ENCODE results near the gene ARID1B.

- TF ChIP-seq CTCF (IDR thresholded peaks at IDR 0.05) (no peak), POLR2A (IDR thresholded peaks at IDR 0.05) (no peak), EP300 (IDR thresholded peaks at IDR 0.05; ENCODE audit: low read depth) (no peak), POLR2AphosphoS5 (IDR thresholded peaks at IDR 0.05) (no peak)
Measured at GRCh38 chr6:156793200-156793599, 16.0 kb downstream of the ARID1B start.

Measured in transverse colon (tissue), 4 donors.